Gastrocnemius medialis (tissue), 4 donors: ENCODE results near the gene AADACL4. TPM values are rescaled to one million over a fixed set of nuclear protein-coding genes. Genes with fewer than 3 reads are reported as not detected.

Experiments used
- ATAC-seq, 2 donors: fragments of 150-250 bp; one replicate each; pipeline ENCODE4 v1.9.1; 2016
- DNase-seq, 2 donors: peaks; one replicate each; pipeline ENCODE4 v3.0.0-alpha.2; 2019
- H3K27ac ChIP-seq, 4 donors: fragments of 200-600 bp; sonication (generic); 1 replicate in 1 of 4; 2 replicates in 3 of 4; pipeline ENCODE4 v1.5.1; 2016 to 2018; ENCODE audit warnings: mild to moderate bottlenecking in 2 of 4, moderate library complexity in 1 of 4
- H3K27me3 ChIP-seq, 3 donors: fragments of 200-600 bp; sonication (generic) in 2 of 3; 1 replicate in 1 of 3; 2 replicates in 2 of 3; pipeline versions ENCODE4 v1.5.1 to v1.6.0; 2016 to 2019; ENCODE audit warnings: mild to moderate bottlenecking in 1 of 3, moderate library complexity in 1 of 3
- H3K36me3 ChIP-seq, 2 donors: fragments of 200-600 bp; sonication (generic) in 1 of 2; one replicate each; pipeline ENCODE4 v1.5.1; 2017 to 2018
- H3K4me1 ChIP-seq, 2 donors: fragments of 200-600 bp; sonication (generic) in 1 of 2; one replicate each; pipeline ENCODE4 v1.5.1; 2016 to 2017; ENCODE audit warnings: mild to moderate bottlenecking in 2 of 2
- H3K4me3 ChIP-seq, 4 donors: fragments of 200-600 bp; sonication (generic) in 3 of 4; 1 replicate in 1 of 4; 2 replicates in 3 of 4; pipeline ENCODE4 v1.5.1; 2016 to 2019; ENCODE audit warnings: mild to moderate bottlenecking in 2 of 4
- H3K9me3 ChIP-seq, 3 donors: fragments of 200-600 bp; sonication (generic) in 2 of 3; 1 replicate in 1 of 3; 2 replicates in 2 of 3; pipeline ENCODE4 v1.5.1; 2016 to 2019
- POLR2A ChIP-seq, 2 donors: fragments of 450-650 bp; IDR thresholded peaks; one replicate each; pipeline ENCODE4 v1.6.1; 2017; ENCODE audit warnings: antibody characterized with exemption in 2 of 2, mild to moderate bottlenecking in 2 of 2, moderate library complexity in 2 of 2
- in situ Hi-C, 4 donors: fragments of 200-750 bp; cut with MboI; loops; one replicate each; pipeline versions ENCODE4 v1.15.0 to v1.8.0; 2017; ENCODE audit warnings: low sequenced_read_pairs in 4 of 4
- intact Hi-C: fragments of 100-400 bp; cut with DNase I; formaldehyde crosslinking; loops from one replicate; pipeline ENCODE4 v1.15.1; 2023; ENCODE audit warnings: low total_unique reads
- total RNA-seq, 4 donors: library from RNA; depleted of rRNA; stranded (reverse); fragments of >200 nt; gene quantifications; one replicate each; pipeline versions ENCODE4 v1.1.0 to v1.2.3, GENCODE V29; 2016
- TF ChIP-seq, protein P1 (sequence below), 5 experiments: fragments of 450-650 bp in 3 of 5; fragments of 200-600 bp in 2 of 5; sonication (generic) in 2 of 5; IDR thresholded peaks in 4 of 5; conservative IDR thresholded peaks in 1 of 5; 1 replicate in 4 of 5; 2 replicates in 1 of 5; pipeline ENCODE4 v1.5.1; 2016 to 2019; ENCODE audit warnings: antibody characterized with exemption in 5 of 5, mild to moderate bottlenecking in 3 of 5, moderate library complexity in 3 of 5

Gene AADACL4
- total RNA-seq, 4 donors from 2014 or later = not detected

DNA sequence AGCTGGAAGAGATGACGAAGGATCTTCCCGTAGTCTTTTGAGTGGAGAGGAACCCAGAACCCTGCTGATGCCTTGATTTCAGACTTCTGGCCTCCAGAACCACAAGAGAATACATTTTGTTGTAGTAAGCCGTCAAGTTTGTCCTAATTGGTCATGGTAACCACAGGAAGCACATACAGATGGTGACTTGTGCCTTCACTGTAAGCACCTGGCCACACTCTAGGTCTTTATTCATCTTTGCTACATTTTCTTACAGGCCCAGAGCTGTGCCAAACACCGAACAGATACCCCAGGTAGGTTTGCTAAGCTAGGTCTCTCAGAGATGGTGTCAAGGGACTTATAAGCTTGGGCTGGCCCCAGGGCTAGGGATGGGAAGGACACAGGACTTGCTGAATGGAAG lies 30.7 kb upstream of the AADACL4 start:
- Histone ChIP-seq H3K27ac (peak overlapping the region; percentile 87 to 97 (median 94)), H3K4me3 (peak overlapping the region in 1 of 4 donors; percentile 89), H3K27me3 (no peaks in the 10 kb centered on the region), H3K9me3 (no peaks in the 10 kb centered on the region), H3K36me3 (peaks cover 0 to 11% of the 10 kb centered on the region in 2 donors), H3K4me1 (peaks cover 41 to 49% of the 10 kb centered on the region in 2 donors)
- DNase-seq (no peak), ATAC-seq (no peak)
- in situ Hi-C loops = no loop called here
- TF ChIP-seq, protein P1, sequence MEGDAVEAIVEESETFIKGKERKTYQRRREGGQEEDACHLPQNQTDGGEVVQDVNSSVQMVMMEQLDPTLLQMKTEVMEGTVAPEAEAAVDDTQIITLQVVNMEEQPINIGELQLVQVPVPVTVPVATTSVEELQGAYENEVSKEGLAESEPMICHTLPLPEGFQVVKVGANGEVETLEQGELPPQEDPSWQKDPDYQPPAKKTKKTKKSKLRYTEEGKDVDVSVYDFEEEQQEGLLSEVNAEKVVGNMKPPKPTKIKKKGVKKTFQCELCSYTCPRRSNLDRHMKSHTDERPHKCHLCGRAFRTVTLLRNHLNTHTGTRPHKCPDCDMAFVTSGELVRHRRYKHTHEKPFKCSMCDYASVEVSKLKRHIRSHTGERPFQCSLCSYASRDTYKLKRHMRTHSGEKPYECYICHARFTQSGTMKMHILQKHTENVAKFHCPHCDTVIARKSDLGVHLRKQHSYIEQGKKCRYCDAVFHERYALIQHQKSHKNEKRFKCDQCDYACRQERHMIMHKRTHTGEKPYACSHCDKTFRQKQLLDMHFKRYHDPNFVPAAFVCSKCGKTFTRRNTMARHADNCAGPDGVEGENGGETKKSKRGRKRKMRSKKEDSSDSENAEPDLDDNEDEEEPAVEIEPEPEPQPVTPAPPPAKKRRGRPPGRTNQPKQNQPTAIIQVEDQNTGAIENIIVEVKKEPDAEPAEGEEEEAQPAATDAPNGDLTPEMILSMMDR (IDR thresholded peaks at IDR 0.05 in 4 of 5, conservative IDR thresholded peaks at IDR 0.05 in 1 of 5) = no peak
- TF ChIP-seq POLR2A (IDR thresholded peaks at IDR 0.05) = no peak
- intact Hi-C loops = no loop called here

DNA sequence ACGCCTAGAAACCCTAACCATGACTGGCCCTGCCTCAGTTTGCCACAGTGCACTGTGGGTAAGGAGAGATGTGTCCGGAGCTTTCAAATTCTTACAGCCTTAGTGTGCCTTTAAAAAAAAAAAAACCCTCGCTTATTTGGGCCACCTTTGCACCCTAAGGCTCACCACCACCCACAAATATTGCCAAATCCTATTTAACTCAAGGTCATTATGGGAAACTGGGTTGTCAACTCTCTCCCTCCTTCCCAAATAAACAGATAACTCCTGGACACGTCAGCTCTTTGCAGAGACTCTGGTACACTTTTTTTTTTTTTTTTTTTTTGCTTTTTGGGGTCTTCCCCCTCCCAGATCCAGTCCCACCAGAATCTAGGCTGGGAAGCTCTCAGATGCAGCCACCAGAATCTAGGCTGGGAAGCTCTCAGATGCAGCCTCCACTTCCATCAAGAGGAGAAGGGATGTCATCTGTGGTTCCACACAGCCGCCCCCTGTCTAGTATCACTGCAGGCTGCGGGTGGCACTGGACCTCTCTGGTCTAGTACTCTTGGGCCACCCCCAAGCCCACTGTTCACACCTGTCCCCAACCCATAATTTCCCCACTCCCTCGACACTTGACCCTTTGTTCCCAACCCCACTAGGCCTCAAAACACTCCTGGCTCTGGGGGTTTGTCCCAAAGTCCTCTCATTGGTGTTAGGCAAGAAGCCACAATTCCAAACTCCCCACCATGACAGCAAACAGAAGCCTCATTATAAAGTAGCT lies 29.3 kb upstream of the AADACL4 start:
- H3K9me3 ChIP-seq = no peaks in the 10 kb centered on the region
- peaks cover 0 to 11% of the 10 kb centered on the region in 2 donors for H3K36me3 ChIP-seq
- DNase-seq = no peak
- peaks cover 41 to 49% of the 10 kb centered on the region in 2 donors for H3K4me1 ChIP-seq
- no peak for ATAC-seq
- TF ChIP-seq, protein P1 (IDR thresholded peaks at IDR 0.05 in 4 of 5, conservative IDR thresholded peaks at IDR 0.05 in 1 of 5) = no peak
- TF ChIP-seq POLR2A (IDR thresholded peaks at IDR 0.05) = no peak
- intact Hi-C loops (loop anchor here (5.0 kb wide), 1 partner anchor 382 kb away; the partner anchor contains the start of gene VPS13D), in situ Hi-C loops (loop anchor here in 2 of 4 donors (5.0 kb wide), 1 partner anchor 207 kb away; no protein-coding TSS in a partner anchor)
- peak overlapping the region; percentile 72 to 90 (median 86) for H3K4me3 ChIP-seq
- H3K27me3 ChIP-seq = no peaks in the 10 kb centered on the region
- H3K27ac ChIP-seq = peak overlapping the region; percentile 87 to 97 (median 94)

DNA sequence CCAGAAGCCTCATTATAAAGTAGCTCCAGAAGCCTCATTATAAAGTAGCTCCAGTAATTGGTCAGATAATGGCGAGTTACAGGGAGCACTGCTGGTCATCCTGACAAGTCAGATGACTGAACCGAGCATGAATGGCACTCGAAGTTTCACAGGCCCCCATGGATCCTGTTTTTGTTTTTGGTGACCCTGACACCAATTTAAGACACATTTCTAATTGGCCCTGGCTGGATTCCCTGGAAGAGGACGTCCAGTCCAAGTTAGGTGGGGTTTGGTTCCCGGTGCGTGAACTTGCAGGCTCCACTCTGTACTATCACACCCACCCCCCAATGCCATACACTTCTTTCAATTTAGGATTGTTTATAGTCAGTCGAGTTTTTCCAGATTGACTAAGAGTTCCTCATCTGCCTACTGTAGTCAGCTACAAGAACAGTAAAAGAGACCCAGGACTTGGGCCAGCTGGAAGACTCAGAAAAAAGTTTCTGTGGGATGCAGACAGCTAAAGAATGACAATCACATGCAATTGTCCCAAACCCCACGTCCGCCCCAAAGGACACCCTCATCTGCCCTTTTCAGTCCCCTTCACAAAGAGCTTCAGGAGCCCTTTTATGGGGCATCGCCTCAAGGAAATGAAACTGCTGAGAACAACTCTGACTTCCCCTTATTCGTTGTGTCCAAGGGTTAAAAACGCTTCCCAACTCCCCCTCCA lies 28.6 kb upstream of the AADACL4 start:
- ATAC-seq (no peak), DNase-seq (no peak)
- TF ChIP-seq, protein P1 (IDR thresholded peaks at IDR 0.05 in 4 of 5, conservative IDR thresholded peaks at IDR 0.05 in 1 of 5) = no peak
- TF ChIP-seq POLR2A (IDR thresholded peaks at IDR 0.05) = no peak
- H3K4me1 ChIP-seq = peaks cover 42 to 48% of the 10 kb centered on the region in 2 donors
- H3K27me3 ChIP-seq = no peaks in the 10 kb centered on the region
- intact Hi-C loops (loop anchor here (5.0 kb wide), 1 partner anchor 383 kb away; the partner anchor contains the start of gene VPS13D), in situ Hi-C loops (loop anchor here in 2 of 4 donors (5.0 kb wide), 1 partner anchor 208 kb away; no protein-coding TSS in a partner anchor)
- peaks cover 0 to 9% of the 10 kb centered on the region in 2 donors for H3K36me3 ChIP-seq
- H3K27ac ChIP-seq = peak overlapping the region; percentile 87 to 97 (median 94)
- H3K4me3 ChIP-seq = peak overlapping the region; percentile 72 to 90 (median 86)
- H3K9me3 ChIP-seq = no peaks in the 10 kb centered on the region

DNA sequence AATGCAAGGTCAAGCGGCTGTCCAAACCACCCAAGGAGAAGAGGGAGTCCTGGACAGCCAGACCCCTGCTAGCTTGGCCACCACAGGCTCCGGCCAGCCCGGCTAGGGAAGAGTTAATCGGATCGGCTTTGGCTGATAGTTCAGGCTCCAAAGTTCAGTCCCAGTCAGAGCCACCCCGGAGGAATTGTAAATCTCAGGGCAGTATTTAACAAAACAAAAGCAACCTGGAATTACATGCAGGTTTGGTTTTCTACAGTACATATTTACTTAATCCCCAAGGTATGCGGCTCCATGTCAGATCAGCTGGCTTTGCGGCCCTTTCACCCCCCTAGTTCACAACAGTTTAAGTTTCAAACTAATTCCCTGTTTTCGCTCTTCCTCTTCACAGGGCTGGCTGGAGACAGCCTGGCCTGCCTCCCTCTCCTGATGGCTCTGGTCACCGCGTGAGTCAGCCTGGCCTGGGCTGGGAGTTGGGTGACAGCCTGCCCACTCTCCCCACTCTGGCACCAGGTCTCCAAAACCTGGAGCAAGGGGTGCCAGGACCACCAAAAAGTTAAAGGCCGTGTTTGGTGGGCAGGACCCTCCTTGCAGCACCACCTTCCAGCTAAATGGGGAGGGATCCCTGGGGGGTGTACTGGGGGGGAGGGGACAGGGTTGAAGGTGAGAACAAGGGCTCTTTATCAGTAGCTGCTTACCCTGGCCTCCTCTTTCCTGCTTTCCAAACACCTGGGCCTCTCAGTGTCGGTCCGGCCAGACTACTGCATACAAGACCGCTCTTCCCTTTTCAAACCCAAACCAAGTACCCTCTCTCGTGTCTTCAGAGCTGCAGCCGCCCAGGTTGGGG lies 27.8 kb upstream of the AADACL4 start:
- intact Hi-C loops (loop anchor here (5.0 kb wide), 1 partner anchor 384 kb away; the partner anchor contains the start of gene VPS13D), in situ Hi-C loops (loop anchor here in 2 of 4 donors (5.0 kb wide), 1 partner anchor 209 kb away; no protein-coding TSS in a partner anchor)
- peak; percentile 51 to 54 for ATAC-seq

More for the DNA sequence above, 27.8 kb upstream of the AADACL4 start:
- Histone ChIP-seq H3K9me3 (no peaks in the 10 kb centered on the region), H3K27ac (peak overlapping the region; percentile 87 to 97 (median 94)), H3K36me3 (peaks cover 0 to 1% of the 10 kb centered on the region in 2 donors), H3K4me3 (peak overlapping the region; percentile 72 to 90 (median 86)), H3K27me3 (no peaks in the 10 kb centered on the region), H3K4me1 (peaks cover 43 to 49% of the 10 kb centered on the region in 2 donors)
- DNase-seq = peak; percentile 80 to 88
- peak; percentile 50 to 70 for TF ChIP-seq POLR2A (IDR thresholded peaks at IDR 0.05)
- TF ChIP-seq, protein P1 (IDR thresholded peaks at IDR 0.05 in 4 of 5, conservative IDR thresholded peaks at IDR 0.05 in 1 of 5) = no peak
